Keratinocyte (primary cell): ENCODE data around the gene TBC1D20. TPM values are rescaled to one million over a fixed set of nuclear protein-coding genes. Genes with fewer than 3 reads are reported as not detected.

Experiments used
- DNase-seq: peaks from one replicate; pipeline ENCODE4 v3.0.0-alpha.2; 2011; ENCODE audit warnings: low read depth, missing footprints, low spot score
- FAIRE-seq: peaks from 2 replicates; lab custom pipeline; 2011; peaks lifted over from hg19 to GRCh38; lab: Jason Lieb, UNC
- H2AFZ ChIP-seq: 2 replicates; pipeline ENCODE4 v1.6.0; 2012; ENCODE audit warnings: low read length, control low read depth, inconsistent platforms; ENCODE audit not compliant: control insufficient read depth
- H3K27ac ChIP-seq: 2 replicates; pipeline ENCODE4 v1.5.1; 2011; ENCODE audit warnings: low read length; ENCODE audit not compliant: control insufficient read depth, insufficient read depth
- H3K27me3 ChIP-seq: 3 replicates; pipeline ENCODE4 v1.6.0; 2011; ENCODE audit warnings: low read length; ENCODE audit not compliant: control insufficient read depth, insufficient read depth; ENCODE audit errors: extremely low read depth
- H3K36me3 ChIP-seq, 2 experiments: 2 replicates in 1 of 2; 3 replicates in 1 of 2; pipeline ENCODE4 v1.5.1; 2011; ENCODE audit warnings: low read length in 2 of 2, mild to moderate bottlenecking in 1 of 2; ENCODE audit not compliant: control insufficient read depth in 2 of 2, insufficient read depth in 2 of 2; ENCODE audit errors: extremely low read depth in 1 of 2
- H3K4me1 ChIP-seq: 3 replicates; pipeline ENCODE4 v1.5.1; 2011; ENCODE audit warnings: low read length; ENCODE audit not compliant: control insufficient read depth, insufficient read depth; ENCODE audit errors: extremely low read depth
- H3K4me2 ChIP-seq: 3 replicates; pipeline ENCODE4 v1.6.0; 2011; ENCODE audit warnings: low read depth, low read length; ENCODE audit not compliant: control insufficient read depth, insufficient read depth; ENCODE audit errors: extremely low read depth
- H3K4me3 ChIP-seq, 3 experiments: fragments of 200-600 bp in 1 of 3; sonication (generic) in 1 of 3; 2 replicates in 2 of 3; 3 replicates in 1 of 3; pipeline ENCODE4 v1.5.1; 2011 to 2016; ENCODE audit warnings: low read length in 3 of 3, mild to moderate bottlenecking in 3 of 3, control low read depth in 2 of 3, inconsistent platforms in 1 of 3, low read depth in 1 of 3, mixed read lengths in 1 of 3, mixed run types in 1 of 3, moderate library complexity in 1 of 3; ENCODE audit not compliant: control insufficient read depth in 2 of 3, insufficient read depth in 2 of 3; ENCODE audit errors: extremely low read depth in 1 of 3
- H3K79me2 ChIP-seq: 2 replicates; pipeline ENCODE4 v1.6.0; 2012; ENCODE audit warnings: low read length; ENCODE audit not compliant: control insufficient read depth, insufficient read depth
- H3K9ac ChIP-seq: 3 replicates; pipeline ENCODE4 v1.6.0; 2011; ENCODE audit warnings: low read length; ENCODE audit not compliant: control insufficient read depth, insufficient read depth; ENCODE audit errors: extremely low read depth
- H3K9me1 ChIP-seq: 3 replicates; pipeline ENCODE4 v1.6.0; 2011; ENCODE audit warnings: low read length; ENCODE audit not compliant: control insufficient read depth, insufficient read depth; ENCODE audit errors: extremely low read depth
- H3K9me3 ChIP-seq: 2 replicates; pipeline ENCODE4 v1.5.1; 2012; ENCODE audit warnings: low read depth, low read length; ENCODE audit not compliant: control insufficient read depth
- H4K20me1 ChIP-seq: 3 replicates; pipeline ENCODE4 v1.6.0; 2011; ENCODE audit warnings: low read length; ENCODE audit not compliant: control insufficient read depth, insufficient read depth; ENCODE audit errors: extremely low read depth
- CTCF ChIP-seq, 3 experiments: IDR thresholded peaks in 1 of 3; conservative IDR thresholded peaks in 1 of 3; optimal IDR thresholded peaks in 1 of 3; 2 replicates in 2 of 3; 3 replicates in 1 of 3; pipeline versions ENCODE3 to v1.5.1; 2011; ENCODE audit warnings: low read length in 3 of 3, mild to moderate bottlenecking in 3 of 3, moderate library complexity in 2 of 3, control low read depth in 1 of 3, inconsistent platforms in 1 of 3; ENCODE audit not compliant: insufficient read depth in 2 of 3; ENCODE audit errors: extremely low read depth in 1 of 3
- EZH2 ChIP-seq: IDR thresholded peaks from one replicate; pipeline ENCODE4 v1.6.1; 2012; ENCODE audit warnings: inconsistent platforms, mild to moderate bottlenecking, low read length, moderate library complexity
- dilution Hi-C: fragments of 300-500 bp; cut with MboI; formaldehyde crosslinking; loops from one replicate; pipeline ENCODE4 v1.7.0; 2020; ENCODE audit warnings: low sequenced_read_pairs; ENCODE audit not compliant: extremely low pct_ligation_motif_present
- polyA plus RNA-seq, 5 experiments: library from polyadenylated mRNA; depleted of rRNA in 3 of 5; stranded (reverse) in 3 of 5; stranded (forward) in 1 of 5; unstranded in 1 of 5; fragments of >200 nt; gene quantifications; 1 replicate in 1 of 5; 2 replicates in 3 of 5; 3 replicates in 1 of 5; pipeline versions ENCODE4 v1.2.1 to v1.2.3, GENCODE V29; 2011 to 2012; ENCODE audit warnings: missing spikeins in 2 of 5, low read depth in 1 of 5, low replicate concordance in 1 of 5

Gene TBC1D20
- polyA plus RNA-seq, 1 donor (not counting 4 experiments of a cell fraction or from before 2014, with no cell fraction given), result 24.5 TPM

GRCh38 chr20:438571-439469 lies 23.5 kb downstream of the TBC1D20 start:
- no peaks in the 10 kb centered on the region for H3K27me3 ChIP-seq
- dilution Hi-C loops, result no loop called here
- H3K4me1 ChIP-seq, result peaks cover under 1% of the 10 kb centered on the region
- no peak overlapping the region for H3K9ac ChIP-seq
- no peak for TF ChIP-seq CTCF (optimal IDR thresholded peaks at IDR 0.05 in 1 of 3, IDR thresholded peaks at IDR 0.05 in 1 of 3, conservative IDR thresholded peaks at IDR 0.05 in 1 of 3; ENCODE audit: extremely low read depth in 1 of 3, insufficient read depth in 2 of 3, low read length in 3 of 3)
- H4K20me1 ChIP-seq, result no peaks in the 10 kb centered on the region
- H3K9me3 ChIP-seq, result no peaks in the 10 kb centered on the region
- no peak overlapping the region for H2AFZ ChIP-seq
- DNase-seq (no peak), FAIRE-seq (no peak)
- peaks cover 46 to 48% of the 10 kb centered on the region in 2 experiments for H3K36me3 ChIP-seq
- no peak overlapping the region for H3K4me3 ChIP-seq
- no peaks in the 10 kb centered on the region for H3K79me2 ChIP-seq
- H3K27ac ChIP-seq, result no peak overlapping the region
- H3K4me2 ChIP-seq, result no peak overlapping the region
- H3K9me1 ChIP-seq, result no peaks in the 10 kb centered on the region

GRCh38 chr20:437787-438486 lies 24.4 kb downstream of the TBC1D20 start:
- H3K27me3 ChIP-seq, result no peaks in the 10 kb centered on the region
- H3K9me1 ChIP-seq, result no peaks in the 10 kb centered on the region
- H3K4me1 ChIP-seq, result peaks cover 5% of the 10 kb centered on the region
- H3K79me2 ChIP-seq, result no peaks in the 10 kb centered on the region
- no peak for FAIRE-seq
- no peak for DNase-seq
- H2AFZ ChIP-seq, result no peak overlapping the region
- dilution Hi-C loops, result no loop called here
- H3K9me3 ChIP-seq, result no peaks in the 10 kb centered on the region
- H4K20me1 ChIP-seq, result peaks cover 4% of the 10 kb centered on the region
- no peak overlapping the region for H3K27ac ChIP-seq
- no peak overlapping the region for H3K4me2 ChIP-seq
- no peak overlapping the region for H3K4me3 ChIP-seq
- H3K9ac ChIP-seq, result no peak overlapping the region
- peaks cover 43 to 53% of the 10 kb centered on the region in 2 experiments for H3K36me3 ChIP-seq
- TF ChIP-seq EZH2, result no peak
- TF ChIP-seq CTCF (optimal IDR thresholded peaks at IDR 0.05 in 1 of 3, IDR thresholded peaks at IDR 0.05 in 1 of 3, conservative IDR thresholded peaks at IDR 0.05 in 1 of 3; ENCODE audit: extremely low read depth in 1 of 3, insufficient read depth in 2 of 3, low read length in 3 of 3), result no peak
